ENCODE data around the gene OR2K2.
"Not testable (repeated sequence)": the region's sequence is repeated elsewhere in the genome, so short reads cannot be mapped to it uniquely, and the experiment has no call there.

The OR2K2 gene

GRCh38 chr9:111330124-111330523 is at the start of gene OR2K2:
OR2K2 (minus strand) TSS chr9:111330224; CDS start chr9:111328433, 1,791 bp downstream.
- in situ Hi-C loops (cut with HindIII; ENCODE audit: low sequenced_read_pairs) = no loop called here

- in situ Hi-C loops (cut with HindIII; ENCODE audit: low sequenced_read_pairs) = no loop called here
These were observed 46.0 kb upstream of the OR2K2 start for GRCh38 chr9:111375817-111376564.

DNA sequence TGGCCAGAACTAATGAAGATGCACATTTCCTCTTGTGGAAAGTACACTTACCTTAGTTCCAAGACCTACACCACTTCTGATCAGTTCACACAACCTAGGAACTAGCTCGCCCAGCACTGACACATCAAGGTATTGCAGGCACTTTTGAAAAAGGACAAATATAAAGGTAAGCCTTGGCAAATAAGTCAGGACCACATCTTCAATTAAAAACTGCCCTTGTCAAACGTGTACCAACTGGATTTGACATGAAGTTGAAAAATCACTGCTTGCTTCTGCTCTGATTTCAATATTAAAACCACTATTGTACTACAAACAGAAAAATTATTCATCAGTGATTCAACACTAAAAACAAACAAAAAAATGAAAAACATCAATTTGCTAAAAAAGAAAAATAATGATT is 45.0 kb upstream of the OR2K2 start:
- in situ Hi-C loops (cut with HindIII; ENCODE audit: low sequenced_read_pairs) = no loop called here

DNA sequence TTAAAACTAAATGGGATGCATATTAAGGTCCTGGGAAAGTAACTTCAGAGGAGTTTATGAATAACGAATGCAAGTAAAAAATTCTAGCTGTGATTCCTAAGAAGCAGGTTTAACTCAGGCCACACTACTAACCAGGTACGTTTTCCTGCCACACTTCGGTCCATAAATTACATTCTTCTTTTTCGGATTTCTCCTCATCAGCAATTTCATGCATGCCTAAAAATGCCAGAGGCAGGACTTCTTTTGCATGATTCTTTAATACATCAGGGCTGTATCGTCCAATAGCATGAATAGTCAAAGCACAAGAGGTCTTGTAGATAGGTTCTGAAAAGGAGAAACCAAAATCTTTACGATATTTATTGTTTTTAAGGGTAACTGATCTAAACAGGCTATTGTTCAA is 42.3 kb upstream of the OR2K2 start:
- in situ Hi-C loops (cut with HindIII; ENCODE audit: low sequenced_read_pairs) = no loop called here

DNA sequence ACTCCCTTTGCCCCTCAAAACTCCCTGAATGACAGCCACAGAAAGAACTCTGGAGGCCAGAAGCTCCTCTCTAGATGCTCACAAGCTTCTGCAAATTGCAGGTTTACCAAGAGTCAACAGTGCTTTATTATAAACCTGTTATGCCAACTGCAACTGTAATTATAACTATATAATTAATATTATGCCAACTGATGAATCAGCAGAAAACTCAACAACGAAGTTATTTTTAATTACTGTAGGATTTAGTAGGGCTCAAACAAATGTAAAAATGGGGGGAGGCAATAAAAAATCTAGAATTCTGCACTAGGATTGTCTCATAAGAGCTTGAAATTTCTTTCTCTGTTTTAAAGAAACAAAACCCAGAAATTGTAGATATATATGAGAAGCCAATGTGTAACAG is 37.0 kb upstream of the OR2K2 start:
- in situ Hi-C loops (cut with HindIII; ENCODE audit: low sequenced_read_pairs) = no loop called here

- in situ Hi-C loops (cut with HindIII; ENCODE audit: low sequenced_read_pairs) = no loop called here
These were observed 32.5 kb upstream of the OR2K2 start for GRCh38 chr9:111362526-111362925.

DNA sequence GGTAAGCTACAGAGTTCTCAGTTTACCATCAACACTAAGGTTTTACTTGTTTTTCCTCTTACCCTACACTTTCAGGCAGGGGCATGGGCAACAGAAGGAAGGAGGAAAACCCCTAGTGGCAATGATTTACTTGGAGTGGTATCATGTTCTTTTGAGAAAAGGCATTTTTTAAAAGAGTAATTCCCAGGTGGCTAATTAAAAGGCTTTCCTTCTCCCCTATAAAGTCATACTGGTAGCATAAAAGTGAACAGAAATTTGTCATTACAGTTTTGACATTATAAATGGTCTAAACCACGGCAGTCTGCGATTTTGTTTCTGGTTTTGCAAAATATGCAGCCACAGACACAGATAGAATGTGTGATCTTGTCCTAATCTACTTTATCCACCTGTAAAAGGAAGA is 30.9 kb upstream of the OR2K2 start:
- in situ Hi-C loops (cut with HindIII; ENCODE audit: low sequenced_read_pairs) = no loop called here

GRCh38 chr9:111356481-111357244 is 26.6 kb upstream of the OR2K2 start:
- in situ Hi-C loops (cut with HindIII; ENCODE audit: low sequenced_read_pairs) = no loop called here

- in situ Hi-C loops (cut with HindIII; ENCODE audit: low sequenced_read_pairs) = no loop called here
These were observed 22.5 kb upstream of the OR2K2 start for GRCh38 chr9:111352545-111352944.

- in situ Hi-C loops (cut with HindIII; ENCODE audit: low sequenced_read_pairs) = no loop called here
These were observed 20.5 kb upstream of the OR2K2 start for GRCh38 chr9:111350556-111350955.

GRCh38 chr9:111349766-111350165 is 19.7 kb upstream of the OR2K2 start:
- in situ Hi-C loops (cut with HindIII; ENCODE audit: low sequenced_read_pairs) = no loop called here

DNA sequence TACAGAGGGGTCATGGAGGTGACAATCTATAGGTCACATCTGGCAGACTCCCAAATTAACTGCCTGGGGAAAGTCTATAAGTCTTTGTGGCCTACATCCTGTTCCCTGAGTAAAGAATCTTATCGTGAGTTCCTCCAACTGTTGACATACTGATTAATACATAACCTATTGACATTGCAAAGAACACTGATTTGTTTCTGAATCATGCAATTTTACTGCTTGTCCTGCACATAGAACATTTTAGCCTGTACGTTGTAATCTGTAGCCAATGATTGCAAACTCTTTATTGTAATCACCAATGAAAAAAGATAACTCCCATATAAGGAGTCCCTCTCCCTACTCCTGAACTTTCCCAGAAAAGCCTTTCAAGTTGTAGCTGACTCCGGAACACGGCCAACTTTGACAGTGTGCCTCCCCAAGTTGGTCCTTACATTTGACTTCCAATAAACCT is 18.8 kb upstream of the OR2K2 start:
- in situ Hi-C loops (cut with HindIII; ENCODE audit: low sequenced_read_pairs) = no loop called here

- in situ Hi-C loops (cut with HindIII; ENCODE audit: low sequenced_read_pairs) = not testable (repeated sequence)
These were observed 4.4 kb upstream of the OR2K2 start for GRCh38 chr9:111334318-111334863.

- in situ Hi-C loops (cut with HindIII; ENCODE audit: low sequenced_read_pairs) = loop anchor here (25.0 kb wide), 1 partner anchor 508 kb away; no protein-coding TSS in a partner anchor
These were observed 9.4 kb downstream of the OR2K2 start for GRCh38 chr9:111320631-111321030.

- in situ Hi-C loops (cut with HindIII; ENCODE audit: low sequenced_read_pairs) = loop anchor here (25.0 kb wide), 1 partner anchor 504 kb away; no protein-coding TSS in a partner anchor
These were observed 13.2 kb downstream of the OR2K2 start for GRCh38 chr9:111316796-111317195.

- in situ Hi-C loops (cut with HindIII; ENCODE audit: low sequenced_read_pairs) = loop anchor here (5.0 to 25.0 kb wide), 2 partner anchors 494 to 674 kb away; no protein-coding TSS in a partner anchor
These were observed 24.1 kb downstream of the OR2K2 start for GRCh38 chr9:111305914-111306313.

- in situ Hi-C loops (cut with HindIII; ENCODE audit: low sequenced_read_pairs) = loop anchor here (25.0 kb wide), 1 partner anchor 492 kb away; no protein-coding TSS in a partner anchor
These were observed 26.0 kb downstream of the OR2K2 start for GRCh38 chr9:111304000-111304399.

DNA sequence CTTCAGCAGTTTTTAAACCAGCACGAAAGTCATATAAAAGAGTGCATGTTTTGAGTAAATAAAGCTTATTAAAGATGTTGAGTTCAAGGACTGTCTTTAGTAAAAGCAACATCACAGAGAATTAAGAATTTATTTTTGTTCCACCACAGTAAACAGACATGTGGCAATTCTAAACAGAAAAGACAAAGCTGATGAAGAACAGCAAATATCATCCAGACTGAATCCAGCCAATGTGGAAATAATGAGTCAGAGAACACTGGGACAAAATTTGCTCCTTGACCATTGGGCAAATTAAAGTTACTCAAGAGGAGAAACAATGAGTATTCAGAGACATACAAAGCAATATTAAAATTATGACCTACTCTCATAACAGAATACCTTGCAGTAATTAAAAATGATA is 28.8 kb downstream of the OR2K2 start:
- in situ Hi-C loops (cut with HindIII; ENCODE audit: low sequenced_read_pairs) = loop anchor here (25.0 kb wide), 1 partner anchor 489 kb away; no protein-coding TSS in a partner anchor

- in situ Hi-C loops (cut with HindIII; ENCODE audit: low sequenced_read_pairs) = loop anchor here (25.0 kb wide), 1 partner anchor 488 kb away; no protein-coding TSS in a partner anchor
These were observed 29.8 kb downstream of the OR2K2 start for GRCh38 chr9:111300140-111300735.

DNA sequence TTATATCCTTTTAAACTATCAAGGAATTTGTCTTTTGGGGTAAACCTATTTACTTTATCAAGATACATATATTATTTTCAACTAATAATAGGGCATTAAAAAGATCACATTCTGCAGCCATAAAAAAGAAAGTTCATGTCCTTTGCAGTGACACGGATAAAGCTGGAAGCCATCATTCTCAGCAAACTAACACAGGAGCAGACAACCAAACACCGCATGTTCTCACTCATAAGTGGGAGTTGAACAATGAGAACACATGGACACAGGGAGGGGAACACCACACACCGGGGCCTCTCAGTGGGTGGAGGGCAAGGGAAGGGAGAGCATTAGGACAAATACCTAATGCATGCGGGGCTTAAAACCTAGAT is 30.4 kb downstream of the OR2K2 start:
- in situ Hi-C loops (cut with HindIII; ENCODE audit: low sequenced_read_pairs) = not testable (repeated sequence)

Measured in endothelial cell of hepatic sinusoid (primary cell).